ENCODE data around the gene KCTD5. TPM values are rescaled to one million over a fixed set of nuclear protein-coding genes. Genes with fewer than 3 reads are reported as not detected.

KCTD5 gene
- total and polyA plus RNA-seq, 2 of the 8 experiments (the other 6 are each of a cell fraction or from before 2014, with no cell fraction given): 26.6 to 31.8 TPM

DNA sequence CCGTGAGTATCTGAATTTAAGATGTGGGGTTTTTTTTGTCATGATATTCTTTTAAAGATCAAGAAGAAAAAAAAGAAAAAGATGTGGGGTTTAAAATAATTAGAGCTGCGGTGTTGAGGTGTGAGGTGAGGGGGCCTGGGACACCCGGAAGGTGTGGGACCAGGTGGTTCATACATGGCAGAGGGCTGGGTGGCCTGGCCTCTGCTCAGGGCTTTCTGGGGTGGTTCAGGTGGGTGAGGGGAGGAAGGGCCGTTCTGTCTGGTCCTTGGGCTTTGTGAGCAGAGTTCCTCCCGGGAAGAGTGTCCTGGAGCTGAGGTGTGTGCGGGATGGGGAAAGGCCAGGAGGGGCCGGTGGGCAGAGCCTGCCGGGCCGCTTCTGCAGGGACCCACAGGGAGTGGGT is 32.7 kb downstream of the KCTD5 start:
- no peak overlapping the region for H3K9ac ChIP-seq (replicated peaks in 1 of 4; ENCODE audit: extremely low read depth in 1 of 4, low read depth in 3 of 4, low read length in 3 of 4)
- no peaks in the 10 kb centered on the region for H3K79me2 ChIP-seq (ENCODE audit: control insufficient read depth in 1 of 2, insufficient read depth in 2 of 2, low read length in 2 of 2)
- H4K91ac ChIP-seq (replicated peaks; ENCODE audit: insufficient read length, low read length): no peak overlapping the region
- H2BK12ac ChIP-seq (ENCODE audit: low read depth, low read length): no peak overlapping the region
- FAIRE-seq (no peak), DNase-seq (ENCODE audit: low read depth in 1 of 2, low spot score in 2 of 2) (no peak)
- H2BK15ac ChIP-seq (ENCODE audit: low read length): no peak overlapping the region
- no peaks in the 10 kb centered on the region for H3K36me3 ChIP-seq (ENCODE audit: control insufficient read depth in 2 of 4, insufficient read depth in 4 of 4, low read length in 3 of 4)
- ChIA-PET CTCF (ENCODE audit: partially characterized antibody) (interaction anchor here (1.2 kb wide), 1 partner anchor 23 kb away, joined by 3 read pairs; no protein-coding TSS in a partner anchor), POLR2A (ENCODE audit: partially characterized antibody) (interaction anchor here (0.8 to 1.4 kb wide), 4 partner anchors 10 to 79 kb away, joined by 3 to 5 read pairs (median 4); no protein-coding TSS in a partner anchor)
- peaks cover 0 to 12% (median 4%) of the 10 kb centered on the region in 4 experiments; a peak in 4 of 7 replicates for H3K4me1 ChIP-seq (replicated peaks in 1 of 4; ENCODE audit: control insufficient read depth in 3 of 4, insufficient read depth in 4 of 4, low read length in 3 of 4)
- no peak overlapping the region for H2BK120ac ChIP-seq (replicated peaks; ENCODE audit: low read depth, low read length)
- 73 to 100% methylated on average over 1 to 9 of the region's 9 CpGs for WGBS, 2 experiments (ENCODE audit: extremely low coverage in 1 of 2, insufficient coverage in 1 of 2, insufficient read length in 1 of 2, insufficient replicate concordance in 2 of 2, low coverage in 1 of 2, low lambda C conversion rate in 2 of 2, missing lambda C conversion rate in 1 of 2)
- no peaks in the 10 kb centered on the region for H3K9me3 ChIP-seq (ENCODE audit: insufficient read depth in 2 of 2, low read depth in 1 of 2, low read length in 1 of 2)
- peaks cover 5 to 7% of the 10 kb centered on the region in 2 experiments for H4K20me1 ChIP-seq (replicated peaks in 1 of 2; ENCODE audit: control insufficient read depth in 1 of 2, insufficient read depth in 2 of 2, low read length in 2 of 2)
- TF ChIP-seq HDAC2 (IDR thresholded peaks at IDR 0.05; ENCODE audit: borderline replicate concordance in 1 of 2, low read depth in 2 of 2, low read length in 2 of 2): no peak
- TF ChIP-seq EP300 (IDR thresholded peaks at IDR 0.05; ENCODE audit: borderline replicate concordance in 1 of 2, low read depth in 2 of 2, low read length in 2 of 2): no peak
- no peak for TF ChIP-seq GABPA (IDR thresholded peaks at IDR 0.05; ENCODE audit: borderline replicate concordance, insufficient read depth, low read length)
- no peak for TF ChIP-seq NRF1 (IDR thresholded peaks at IDR 0.05; ENCODE audit: low read depth, low read length)
- TF ChIP-seq KDM1A (IDR thresholded peaks at IDR 0.05; ENCODE audit: borderline replicate concordance, low read length): no peak
- TF ChIP-seq FOSL1 (IDR thresholded peaks at IDR 0.05; ENCODE audit: insufficient read depth, low read depth, low read length): no peak
- TF ChIP-seq SP2 (IDR thresholded peaks at IDR 0.05; ENCODE audit: low read length): no peak
- TF ChIP-seq SIRT6 (IDR thresholded peaks at IDR 0.05; ENCODE audit: low read length): no peak
- no peak for TF ChIP-seq NANOG (IDR thresholded peaks at IDR 0.05; ENCODE audit: insufficient read depth, low read depth, low read length, poor library complexity, severe bottlenecking)
- no peak for TF ChIP-seq KDM5A (IDR thresholded peaks at IDR 0.05; ENCODE audit: low read length)
- no peak for TF ChIP-seq CBX5 (IDR thresholded peaks at IDR 0.05; ENCODE audit: low read depth, low read length)
- no peak overlapping the region for H3K27ac ChIP-seq (ENCODE audit: low read depth, low read length)
- H3K23ac ChIP-seq (ENCODE audit: insufficient read length): no peak overlapping the region
- no peak overlapping the region for H3K4ac ChIP-seq (replicated peaks; ENCODE audit: insufficient read length, low read depth, low read length)
- H2AK5ac ChIP-seq (ENCODE audit: low read depth, low read length): no peak overlapping the region
- H2BK20ac ChIP-seq (ENCODE audit: low read length): no peak overlapping the region
- H3K4me3 ChIP-seq (ENCODE audit: extremely low read depth in 1 of 4, insufficient read depth in 2 of 4, low read depth in 3 of 4, low read length in 4 of 4): peak overlapping the region in 1 of 4 experiments; percentile 40; a peak in 1 of 8 replicates
- no peak overlapping the region for H3K14ac ChIP-seq (ENCODE audit: insufficient read length)
- H3K18ac ChIP-seq (ENCODE audit: extremely low read depth, low read length): no peak overlapping the region
- peaks cover 2% of the 10 kb centered on the region; the same call in 1 of the 2 replicates for H3K23me2 ChIP-seq (ENCODE audit: low read depth, low read length)
- H2BK5ac ChIP-seq (ENCODE audit: low read depth, low read length): no peak overlapping the region
- H3K56ac ChIP-seq (replicated peaks; ENCODE audit: insufficient read length, low read depth, low read length): no peak overlapping the region
- peak overlapping the region in 1 of 2 experiments; percentile 60; a peak in 2 of 4 replicates for H3K4me2 ChIP-seq (ENCODE audit: insufficient read depth in 1 of 2, low read depth in 2 of 2, low read length in 2 of 2)
- no peaks in the 10 kb centered on the region for H3K79me1 ChIP-seq (ENCODE audit: low read depth, low read length)
- no peaks in the 10 kb centered on the region; a peak in 1 of 7 replicates for H3K27me3 ChIP-seq (replicated peaks in 1 of 4; ENCODE audit: control insufficient read depth in 3 of 4, extremely low read depth in 1 of 4, insufficient read depth in 3 of 4, low read length in 3 of 4)
- no peak overlapping the region for H2AFZ ChIP-seq (ENCODE audit: low read length)
- no peak overlapping the region for H4K8ac ChIP-seq (ENCODE audit: extremely low read depth, insufficient read depth, low read length)
- H4K5ac ChIP-seq (ENCODE audit: insufficient read length, low read depth, low read length): no peak overlapping the region
